Pons (tissue), 1 donor: ENCODE measurements around the gene AGO4.

Source experiments
- DNase-seq: peaks from one replicate; pipeline ENCODE4 v3.0.0-alpha.2; 2016; ENCODE audit warnings: low spot score

The AGO4 gene

GRCh38 chr1:35894656-35895055 is 86.8 kb downstream of the AGO4 start:
- no peak for DNase-seq

GRCh38 chr1:35899941-35900340 is 92.1 kb downstream of the AGO4 start:
- DNase-seq: no peak

GRCh38 chr1:35901235-35901634 is 93.4 kb downstream of the AGO4 start:
- DNase-seq: no peak

GRCh38 chr1:35902671-35903070 is 94.9 kb downstream of the AGO4 start:
- DNase-seq: no peak
